HG03025 (cell line): ENCODE results near the gene CUL1.

Experiments
- ATAC-seq: cut with Tn5 transposase; IDR thresholded peaks from one replicate; pipeline ENCODE4 v1.9.1; 2021; ENCODE audit warnings: mild to moderate bottlenecking, moderate library complexity; ENCODE audit not compliant: unreplicated experiment, low FRiP score

CUL1 gene

GRCh38 chr7:148799893-148800555 lies 101.3 kb downstream of the CUL1 start:
- no peak for ATAC-seq

DNA sequence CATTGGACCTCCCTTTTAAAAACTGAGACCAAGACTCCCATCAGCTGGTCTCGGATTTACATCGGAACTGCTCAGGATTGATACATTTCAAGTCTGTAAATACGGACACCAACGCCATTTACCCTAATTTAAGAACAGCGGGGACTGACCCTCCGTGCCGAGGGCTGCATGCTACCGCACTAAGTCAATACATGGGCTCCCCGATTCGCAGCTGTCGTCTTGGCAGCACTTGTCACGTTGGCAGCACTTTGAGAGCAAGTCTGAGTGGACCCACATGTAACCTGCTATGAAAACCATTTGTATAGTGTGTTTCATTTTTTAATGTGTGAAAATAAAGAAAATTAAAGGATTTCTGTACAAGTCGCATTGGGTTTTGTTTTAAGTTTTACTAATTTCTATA lies 102.0 kb downstream of the CUL1 start:
- no peak for ATAC-seq

- no peak for ATAC-seq
Measured at GRCh38 chr7:148802101-148802493, 103.4 kb downstream of the CUL1 start.

DNA sequence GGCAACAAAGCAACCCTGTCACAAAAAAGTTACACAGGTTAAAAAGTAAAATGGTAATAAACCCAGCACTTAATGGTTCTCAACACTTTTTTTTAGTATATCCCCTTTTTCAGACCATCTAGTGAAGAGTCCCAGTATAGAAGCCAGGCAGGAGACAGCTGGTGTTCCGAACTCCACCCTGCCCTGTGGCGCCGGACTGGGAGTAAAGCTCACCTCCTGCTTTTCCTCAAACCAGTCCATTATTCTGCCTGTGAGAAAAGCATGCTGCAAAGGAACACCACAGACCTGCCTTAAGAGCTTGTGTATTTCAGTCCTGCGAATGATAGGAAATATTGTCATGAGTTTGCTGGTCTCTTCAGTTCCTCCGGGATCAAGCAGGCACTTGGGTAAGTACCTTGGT lies 104.4 kb downstream of the CUL1 start:
- no peak for ATAC-seq

DNA sequence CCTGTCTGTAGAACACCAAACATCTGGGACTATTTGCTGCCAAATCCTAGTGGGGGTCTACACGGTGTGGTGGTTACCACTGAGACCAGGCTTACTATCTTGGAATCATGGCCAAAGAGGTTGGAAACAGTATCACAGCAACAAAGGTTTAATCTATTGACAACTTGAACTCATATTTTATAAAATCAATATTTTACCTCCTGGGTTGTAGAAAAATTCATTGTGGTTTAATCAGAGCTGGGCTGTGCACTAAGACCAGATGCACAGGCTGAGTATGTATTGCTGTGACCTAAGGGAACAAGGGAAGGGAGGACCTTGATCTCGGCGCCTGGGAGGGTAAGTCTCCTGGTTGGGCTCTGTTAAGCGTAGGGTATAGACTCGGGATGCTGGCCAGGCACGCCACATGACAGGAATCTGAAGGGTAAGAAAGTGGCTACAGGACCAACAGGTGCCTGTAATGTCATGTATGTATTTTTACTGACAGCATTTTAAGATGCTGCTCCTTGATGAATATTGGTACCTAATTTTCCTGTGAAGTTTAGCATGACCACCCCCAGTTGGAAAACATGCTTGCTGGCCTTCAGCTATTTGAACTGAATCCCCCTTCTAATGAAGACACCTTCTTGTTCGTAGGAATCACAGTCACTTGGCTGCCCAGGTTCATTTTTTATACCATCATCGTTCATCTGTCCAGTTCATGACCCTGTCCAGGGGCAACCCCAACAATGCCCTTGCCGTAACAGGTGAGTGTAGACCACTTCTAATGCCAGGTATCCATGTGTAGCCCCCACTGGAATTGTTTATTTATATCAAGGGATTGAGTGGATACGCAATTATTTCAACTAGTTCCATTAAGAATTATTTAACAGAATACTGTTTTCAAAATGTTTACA lies 105.9 kb downstream of the CUL1 start:
- ATAC-seq = no peak

GRCh38 chr7:148806187-148806586 lies 107.5 kb downstream of the CUL1 start:
- no peak for ATAC-seq

DNA sequence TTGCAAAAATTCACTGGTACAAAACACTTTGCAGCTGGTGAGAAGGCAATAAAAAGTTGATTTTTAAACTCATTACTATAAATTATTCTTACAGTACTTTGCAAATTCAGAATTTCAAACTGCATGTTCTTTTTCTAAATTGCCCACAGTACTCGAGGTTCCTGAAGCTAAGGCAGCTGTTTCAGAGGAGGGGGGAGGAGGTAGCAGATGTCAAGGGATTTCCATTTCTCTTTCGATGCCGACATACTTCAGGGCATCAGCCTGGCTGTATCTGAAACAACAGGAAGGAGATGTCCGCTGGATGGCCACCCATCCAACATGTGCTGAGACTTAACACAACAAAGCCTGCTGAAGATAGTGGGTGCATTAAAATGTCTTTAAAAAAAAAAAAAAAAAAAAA lies 108.7 kb downstream of the CUL1 start:
- no peak for ATAC-seq

DNA sequence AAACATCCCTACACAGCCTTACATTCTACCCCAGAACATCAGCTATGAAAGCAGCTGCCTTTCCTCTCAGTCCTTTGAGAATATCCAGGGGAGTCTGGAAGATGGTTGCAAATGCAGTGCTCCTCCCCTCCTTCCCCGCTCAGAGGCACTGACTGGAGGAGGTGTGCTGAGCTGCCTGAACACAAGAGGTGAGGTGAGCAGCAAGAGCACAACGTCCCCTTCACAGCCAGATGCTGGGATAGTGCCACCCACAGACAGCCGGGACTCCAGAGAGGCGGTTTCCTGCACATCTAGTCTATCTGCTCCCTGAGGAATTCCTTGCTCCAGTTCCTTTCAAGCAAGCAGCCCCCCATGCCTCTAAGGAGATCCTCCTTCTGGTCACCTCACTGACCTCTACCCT lies 111.2 kb downstream of the CUL1 start:
- ATAC-seq = no peak

DNA sequence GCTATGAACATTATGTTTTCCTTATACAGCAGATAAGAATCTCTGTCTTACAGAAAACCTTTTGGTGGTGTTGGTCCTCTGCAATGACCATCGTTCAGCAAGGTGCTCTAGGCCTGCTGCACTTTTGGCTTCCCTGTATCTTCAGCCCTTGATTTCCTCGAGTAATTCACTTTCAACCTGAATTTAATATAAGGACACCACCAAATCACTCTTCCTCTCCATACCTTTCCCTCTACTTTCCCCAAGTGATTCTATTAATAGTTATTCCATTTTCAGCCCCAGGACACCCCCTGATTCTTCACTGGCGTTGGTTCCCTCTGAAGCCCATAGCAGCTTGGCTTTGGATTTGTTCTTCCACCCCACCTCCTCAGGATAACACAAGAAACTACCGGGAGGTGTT lies 113.2 kb downstream of the CUL1 start:
- no peak for ATAC-seq

DNA sequence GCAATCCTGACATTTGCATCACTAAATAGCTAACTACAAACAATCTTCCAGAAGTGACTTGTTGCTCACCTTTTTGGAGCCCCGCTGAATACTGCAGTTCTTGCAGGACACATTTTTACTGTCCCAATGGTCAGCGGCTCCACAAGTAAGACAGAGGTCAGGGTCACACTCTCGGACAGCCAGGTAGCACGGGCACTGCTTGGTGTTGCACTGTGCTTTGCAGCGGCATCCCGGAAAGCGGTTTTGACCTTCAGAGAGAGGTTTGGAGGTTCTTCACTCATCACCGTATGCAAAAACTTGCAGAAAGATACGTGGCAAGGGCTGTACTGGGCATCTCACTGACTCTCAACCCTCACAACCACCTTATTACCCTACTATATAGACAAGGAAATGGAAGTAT lies 115.2 kb downstream of the CUL1 start:
- no peak for ATAC-seq

GRCh38 chr7:148814922-148815559 lies 116.3 kb downstream of the CUL1 start:
- ATAC-seq = no peak

GRCh38 chr7:148815612-148816011 lies 116.9 kb downstream of the CUL1 start:
- ATAC-seq = no peak

- ATAC-seq = no peak
Measured at GRCh38 chr7:148819697-148820360, 121.1 kb downstream of the CUL1 start.

DNA sequence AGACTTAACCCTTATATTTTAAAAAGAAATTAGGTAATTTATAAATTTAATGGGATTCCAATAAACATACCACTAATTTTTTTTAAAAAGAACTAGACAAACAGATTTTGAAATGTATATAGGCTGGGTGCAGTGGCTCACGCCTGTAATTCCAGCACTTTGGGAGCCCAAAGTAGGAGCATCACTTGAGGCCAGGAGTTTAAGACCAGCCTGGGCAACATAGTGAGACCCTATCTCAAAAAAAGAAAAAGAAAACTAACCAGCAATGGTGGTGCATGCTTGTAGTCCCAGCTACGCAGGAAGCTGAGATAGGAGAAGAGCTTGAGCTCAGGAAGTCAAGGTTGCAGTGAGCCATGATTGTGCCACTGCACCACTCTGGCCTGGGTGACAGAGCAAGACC lies 122.7 kb downstream of the CUL1 start:
- no peak for ATAC-seq

DNA sequence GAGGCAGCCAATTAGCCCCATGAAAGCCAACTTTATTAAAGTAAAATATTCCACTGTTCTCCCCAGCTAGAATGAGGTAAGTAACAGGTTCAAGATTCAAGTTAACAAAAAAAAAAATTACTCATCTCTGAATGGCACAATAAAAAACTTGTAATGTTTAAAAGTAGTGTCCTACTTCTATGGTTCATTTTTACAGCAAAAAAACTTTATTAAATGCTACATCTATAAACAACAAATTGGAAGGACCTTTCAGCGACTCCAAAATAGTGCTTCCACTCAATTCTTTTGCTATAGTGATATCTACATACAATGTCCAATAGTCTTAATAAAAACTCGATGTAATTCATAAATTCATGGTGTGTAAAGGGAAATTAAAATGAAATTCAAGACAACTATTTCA lies 126.2 kb downstream of the CUL1 start:
- no peak for ATAC-seq

GRCh38 chr7:148825338-148825737 lies 126.6 kb downstream of the CUL1 start:
- no peak for ATAC-seq

- ATAC-seq = no peak
Measured at GRCh38 chr7:148828965-148829364, 130.3 kb downstream of the CUL1 start.

GRCh38 chr7:148830897-148831692 lies 132.4 kb downstream of the CUL1 start:
- no peak for ATAC-seq

GRCh38 chr7:148831782-148832181 lies 133.1 kb downstream of the CUL1 start:
- no peak for ATAC-seq

GRCh38 chr7:148834605-148835004 lies 135.9 kb downstream of the CUL1 start:
- no peak for ATAC-seq
